CD4-positive, alpha-beta T cell treated with Interleukin-17A for 4 hours (primary cell): ENCODE data around the gene VAT1.
"Not testable (repeated sequence)": the region's sequence is repeated elsewhere in the genome, so short reads cannot be mapped to it uniquely, and the experiment has no call there.

ENCODE experiments used
- DNase-seq: peaks from one replicate; pipeline ENCODE4 v3.0.0-alpha.2; 2020; ENCODE audit warnings: mixed read lengths

The VAT1 gene

DNA sequence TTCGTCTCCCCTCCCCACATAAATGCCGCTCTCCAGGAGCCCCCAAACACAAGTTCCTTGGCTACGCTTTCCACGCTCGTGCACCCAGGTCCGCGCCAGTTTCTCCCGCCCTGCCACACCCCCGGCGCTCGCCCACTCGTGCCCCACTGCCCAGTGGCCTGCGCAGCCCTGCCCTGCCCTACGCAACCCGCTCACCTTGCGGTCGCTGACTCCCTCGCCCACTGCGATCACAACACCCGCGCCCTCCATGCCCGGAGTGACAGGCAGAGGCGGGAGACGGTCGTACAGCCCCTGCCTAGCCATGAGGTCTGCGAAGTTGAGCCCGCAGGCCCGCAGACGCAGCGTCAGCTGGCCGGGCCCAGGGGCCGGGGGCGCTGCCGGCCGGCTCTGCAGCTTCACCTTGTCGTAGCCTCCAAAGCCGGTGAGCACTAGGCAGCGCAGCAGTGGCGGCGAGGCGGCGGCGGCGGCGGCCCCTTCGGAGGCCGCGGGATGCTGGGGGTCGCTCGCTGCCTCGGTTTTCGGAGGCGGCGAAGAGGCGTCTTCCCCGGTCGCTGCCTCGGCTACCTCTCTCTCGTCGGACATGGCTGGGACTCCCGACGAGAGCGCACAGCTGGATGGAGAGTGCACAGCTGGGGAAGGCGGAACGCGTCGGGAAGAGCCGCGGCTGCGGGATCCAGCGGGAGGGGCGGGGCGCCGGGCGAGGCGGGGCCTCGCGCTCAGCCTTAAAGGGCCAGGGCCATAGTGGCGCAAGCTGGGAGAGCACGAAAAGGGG lies at the start of gene VAT1:
VAT1 (minus strand) TSS at position 645 of the 772 bp plus-strand sequence; CDS start at position 582, 63 bp downstream.
- DNase-seq: peak; percentile 84

DNA sequence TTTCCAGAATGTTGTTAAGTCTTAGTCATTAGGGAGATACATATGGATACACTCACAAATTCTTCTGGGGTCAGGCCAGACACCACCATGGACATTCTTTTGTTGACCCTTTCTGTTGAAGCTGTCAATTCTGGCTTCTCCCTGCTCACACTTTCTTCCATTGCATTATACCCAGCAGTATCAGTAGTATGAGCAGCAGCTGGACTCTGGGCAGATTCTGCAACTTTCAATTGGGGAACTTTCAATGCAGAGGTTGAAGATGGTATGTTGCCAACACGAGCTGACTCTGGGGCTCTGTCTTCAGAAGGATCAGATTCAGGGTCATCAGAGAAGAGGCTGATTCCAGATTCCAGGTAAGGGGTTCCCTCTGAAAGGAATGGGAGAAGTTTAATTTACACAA lies 48.7 kb upstream of the VAT1 start:
- no peak for DNase-seq

DNA sequence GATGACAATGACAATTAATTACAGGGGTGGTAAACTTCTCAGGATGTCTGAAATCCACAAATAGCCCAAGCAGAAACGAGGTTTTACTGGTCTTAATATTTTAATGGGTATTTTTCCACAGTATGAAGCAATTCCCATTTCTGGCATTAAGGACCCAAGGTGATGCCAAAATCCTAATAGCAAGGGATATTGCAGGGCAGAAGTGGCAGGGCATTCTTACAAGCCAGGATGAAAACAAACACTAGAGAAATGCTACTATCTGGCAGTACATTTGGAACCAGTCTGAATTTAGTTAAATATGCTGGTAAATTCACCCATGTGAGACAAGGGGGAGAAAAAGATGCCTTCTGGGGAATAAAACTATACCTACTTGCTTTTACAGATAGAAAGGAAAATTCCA lies 48.1 kb upstream of the VAT1 start:
- DNase-seq: no peak

DNA sequence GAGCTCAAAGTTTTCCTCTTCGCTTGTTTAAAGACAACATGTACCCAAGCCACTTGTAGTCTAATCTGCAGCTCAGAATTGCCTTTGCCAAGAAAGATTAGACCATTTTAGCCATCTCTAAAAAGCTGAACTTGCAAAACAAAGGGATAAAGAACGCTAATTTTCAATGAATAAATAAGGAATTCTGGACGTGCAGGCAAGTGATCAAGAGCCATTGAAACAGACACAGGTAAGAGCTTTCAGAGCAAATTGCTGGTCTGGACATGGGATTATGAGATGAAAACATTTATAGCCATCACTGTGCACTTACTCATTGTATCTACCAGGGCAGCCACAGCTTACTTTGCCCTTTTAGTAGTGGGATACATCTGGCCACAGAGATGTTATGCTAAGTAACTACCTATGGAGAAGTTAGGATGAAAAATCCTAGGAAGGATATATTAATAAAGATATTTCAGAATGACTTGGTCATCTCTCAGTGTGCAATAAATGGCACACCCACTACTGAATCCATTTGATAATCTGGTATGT lies 47.2 kb upstream of the VAT1 start:
- no peak for DNase-seq

GRCh38 chr17:43068570-43069367 lies 46.6 kb upstream of the VAT1 start:
- DNase-seq: no peak

DNA sequence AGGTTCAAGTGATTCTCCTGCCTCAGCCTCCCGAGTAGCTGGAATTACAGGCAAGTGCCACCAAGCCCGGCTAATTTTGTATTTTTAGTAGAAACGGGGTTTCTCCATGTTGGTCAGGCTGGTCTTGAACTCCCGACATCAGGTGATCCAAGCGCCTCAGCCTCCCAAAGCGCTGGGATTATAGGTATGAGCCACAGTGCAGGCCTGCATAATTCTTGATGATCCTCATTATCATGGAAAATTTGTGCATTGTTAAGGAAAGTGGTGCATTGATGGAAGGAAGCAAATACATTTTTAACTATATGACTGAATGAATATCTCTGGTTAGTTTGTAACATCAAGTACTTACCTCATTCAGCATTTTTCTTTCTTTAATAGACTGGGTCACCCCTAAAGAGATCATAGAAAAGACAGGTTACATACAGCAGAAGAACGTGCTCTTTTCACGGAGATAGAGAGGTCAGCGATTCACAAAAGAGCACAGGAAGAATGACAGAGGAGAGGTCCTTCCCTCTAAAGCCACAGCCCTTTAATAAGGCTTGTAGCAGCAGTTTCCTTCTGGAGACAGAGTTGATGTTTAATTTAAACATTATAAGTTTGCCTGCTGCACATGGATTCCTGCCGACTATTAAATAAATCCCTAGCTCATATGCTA lies 40.9 kb upstream of the VAT1 start:
- DNase-seq: no peak

DNA sequence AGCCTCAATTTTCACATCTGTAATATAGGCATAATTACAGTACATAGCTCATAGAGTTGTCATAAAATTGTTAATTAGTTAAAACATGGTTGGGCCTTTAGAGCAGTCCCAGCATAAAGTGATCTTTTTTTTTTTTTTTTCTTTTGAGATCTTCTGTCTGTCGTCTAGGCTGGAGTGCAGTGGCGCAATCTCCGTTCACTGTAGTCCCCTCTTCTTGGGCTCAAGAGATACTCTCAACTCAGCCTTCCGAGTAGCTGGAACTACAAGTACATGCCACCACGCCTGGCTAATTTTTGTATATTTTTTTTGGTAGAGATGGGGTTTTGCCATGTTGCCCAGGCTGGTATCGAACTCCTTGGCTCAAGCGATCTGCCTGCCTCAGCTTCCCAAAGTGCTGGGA lies 33.9 kb upstream of the VAT1 start:
- DNase-seq: no peak

GRCh38 chr17:43053008-43053407 lies 30.8 kb upstream of the VAT1 start:
- DNase-seq: not testable (repeated sequence)

DNA sequence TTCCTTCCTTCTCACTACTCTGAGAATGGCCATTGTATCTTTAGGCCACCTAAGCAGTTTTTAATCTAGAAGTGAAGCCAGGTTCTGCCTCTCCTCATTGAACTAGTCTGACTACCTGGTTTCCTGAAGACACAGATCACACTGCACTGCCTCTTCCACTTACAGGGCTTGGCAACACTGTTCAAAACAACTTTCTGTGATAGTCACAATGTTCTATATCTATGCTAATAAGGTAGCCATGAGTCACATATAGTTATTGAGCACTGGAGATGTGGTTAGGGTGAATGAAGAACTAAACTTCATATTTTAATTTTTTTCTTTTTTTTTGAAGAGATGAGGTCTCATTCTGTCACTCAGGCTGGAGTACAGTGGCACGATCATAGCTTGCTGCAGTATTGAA lies 29.8 kb upstream of the VAT1 start:
- no peak for DNase-seq

DNA sequence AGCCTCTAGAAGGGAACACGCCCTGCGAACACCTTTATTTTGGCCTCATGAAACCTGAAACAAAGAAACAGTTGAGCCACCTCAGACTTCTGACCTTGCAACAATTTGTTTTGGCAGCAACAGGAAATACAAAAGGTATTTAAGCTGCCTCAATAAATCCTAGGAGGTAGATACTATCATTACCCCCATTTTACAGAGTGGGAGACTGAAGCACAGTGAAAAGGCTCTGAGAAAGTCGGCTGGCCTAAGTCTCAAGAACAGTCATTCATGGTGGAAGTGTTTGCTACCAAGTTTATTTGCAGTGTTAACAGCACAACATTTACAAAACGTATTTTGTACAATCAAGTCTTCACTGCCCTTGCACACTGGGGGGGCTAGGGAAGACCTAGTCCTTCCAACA lies 21.8 kb upstream of the VAT1 start:
- no peak for DNase-seq

DNA sequence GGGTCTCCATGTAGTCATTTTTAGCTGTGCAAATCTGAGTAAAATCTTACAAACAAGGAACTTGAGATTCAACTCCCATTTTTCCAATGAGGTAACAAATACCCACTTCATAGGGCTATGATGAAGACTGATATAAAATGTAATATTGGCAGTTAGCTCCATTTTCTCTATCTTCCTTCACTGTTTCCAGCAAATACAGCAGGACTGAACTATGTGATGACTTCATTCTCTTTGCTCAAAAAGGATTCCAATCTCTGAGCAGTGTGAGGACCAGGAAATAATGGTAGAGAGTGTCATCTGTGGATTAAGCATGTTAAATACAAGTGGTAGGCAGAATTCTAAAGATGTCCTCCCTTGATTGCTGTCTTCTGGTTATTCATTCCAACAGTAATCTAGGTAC lies 21.1 kb upstream of the VAT1 start:
- no peak for DNase-seq

DNA sequence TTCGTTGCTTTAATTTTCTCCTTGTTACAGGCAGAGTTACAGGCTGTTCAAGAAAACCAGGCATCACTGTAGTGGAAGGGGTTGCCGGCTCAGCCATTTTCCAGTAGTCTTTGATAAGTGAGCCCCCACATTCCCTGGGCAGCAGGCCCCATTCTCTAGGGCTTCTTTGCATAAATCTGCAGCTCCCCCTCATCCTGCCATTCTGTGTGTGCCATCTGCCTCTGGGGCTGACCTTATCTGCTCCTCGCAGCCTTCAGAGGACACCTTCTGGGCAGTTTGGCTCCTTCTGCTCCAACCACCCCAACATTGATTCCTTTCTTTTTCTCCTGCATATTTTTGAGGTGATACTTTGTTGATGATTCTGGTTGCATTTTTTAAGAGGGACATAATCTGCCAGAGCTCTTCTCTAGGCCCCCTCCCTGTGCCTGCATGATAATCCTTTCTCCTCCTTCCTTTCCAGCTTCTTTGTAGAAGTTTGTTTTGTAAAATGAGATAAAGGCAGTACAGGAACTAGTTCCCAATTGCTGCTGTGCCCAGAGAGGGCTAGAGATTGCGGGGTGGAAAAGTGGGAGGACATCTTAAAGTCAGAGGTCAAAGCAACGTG lies 19.9 kb upstream of the VAT1 start:
- DNase-seq: no peak

- no peak for DNase-seq
These were observed 18.5 kb upstream of the VAT1 start for GRCh38 chr17:43040655-43041054.

DNA sequence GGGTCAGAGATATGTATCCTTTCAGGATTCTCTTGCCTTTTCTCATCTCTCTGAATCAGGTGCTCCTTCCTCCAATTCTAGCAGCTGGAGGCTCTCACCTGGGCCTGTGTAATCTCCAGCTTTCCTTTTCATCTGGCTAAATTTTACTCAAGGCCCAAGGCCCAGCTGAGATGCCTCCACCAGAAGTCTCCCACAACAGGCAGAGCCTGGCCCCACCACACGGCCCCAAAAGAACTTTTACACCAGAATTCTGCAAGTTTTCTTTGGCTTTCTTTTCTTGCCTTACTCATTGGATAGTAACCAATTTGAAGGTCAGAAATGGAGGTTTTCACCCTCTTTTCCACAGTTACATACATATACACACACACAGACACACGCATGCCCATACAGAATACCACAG lies 17.5 kb upstream of the VAT1 start:
- no peak for DNase-seq

GRCh38 chr17:43034894-43035293 lies 12.7 kb upstream of the VAT1 start:
- no peak for DNase-seq

- DNase-seq: no peak
These were observed 12.0 kb upstream of the VAT1 start for GRCh38 chr17:43033948-43034881.

- DNase-seq: no peak
These were observed 9.5 kb upstream of the VAT1 start for GRCh38 chr17:43031666-43032065.

- DNase-seq: no peak
These were observed 8.1 kb upstream of the VAT1 start for GRCh38 chr17:43030137-43030767.

- no peak for DNase-seq
These were observed 6.2 kb upstream of the VAT1 start for GRCh38 chr17:43028221-43028861.

DNA sequence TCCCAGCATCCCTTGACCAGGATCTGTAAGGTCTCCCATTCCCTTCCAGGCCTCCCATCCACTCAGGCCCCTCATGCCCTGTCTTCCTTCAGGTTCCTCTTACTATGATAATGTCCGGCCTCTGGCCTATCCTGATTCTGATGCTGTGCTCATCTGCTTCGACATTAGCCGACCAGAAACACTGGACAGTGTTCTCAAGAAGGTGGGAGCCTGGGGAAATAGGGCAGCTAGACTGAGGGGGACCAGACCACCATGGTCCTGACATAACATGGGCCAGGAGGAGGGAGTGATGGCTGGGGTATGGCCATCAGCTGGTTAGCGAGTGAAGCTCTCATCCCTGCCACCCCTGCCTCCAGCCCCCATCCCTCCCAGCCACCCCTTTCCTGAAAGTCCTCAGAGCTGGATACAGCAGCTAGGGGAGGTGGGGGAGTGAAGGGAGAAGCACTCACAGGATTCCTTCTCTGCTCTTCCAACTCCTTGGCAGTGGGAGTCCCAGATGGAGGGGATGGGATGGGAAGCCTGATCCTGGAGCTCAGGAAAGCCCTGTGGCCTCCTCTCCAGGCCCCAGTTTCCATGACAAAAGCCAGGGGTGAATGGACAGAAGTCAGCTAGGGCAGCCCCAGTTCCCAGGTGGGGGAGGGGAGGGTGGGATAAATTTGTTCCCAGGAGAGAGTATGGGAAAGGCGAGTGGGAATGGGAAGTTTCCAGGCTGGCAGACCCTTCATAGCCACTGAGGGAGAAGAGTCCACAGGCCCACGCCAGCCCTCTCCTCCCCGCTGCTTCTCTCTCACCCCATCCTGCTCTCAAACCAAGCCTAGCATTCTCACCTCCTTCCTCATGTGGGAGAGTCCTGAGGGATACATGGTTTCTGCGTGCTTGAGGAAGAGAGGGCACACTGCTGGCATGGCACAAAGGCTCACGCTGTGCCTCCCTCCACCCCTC lies 5.2 kb upstream of the VAT1 start:
- no peak for DNase-seq
